G401.6 (cell line): ENCODE data around the gene CALHM1.
A peak's percentile ranks its signal among the peaks of the same experiment; 100 is the strongest.
"Not testable (repeated sequence)": the region's sequence is repeated elsewhere in the genome, so short reads cannot be mapped to it uniquely, and the experiment has no call there.

Experiments used
- FAIRE-seq: peaks from 2 replicates; lab custom pipeline; 2012; peaks lifted over from hg19 to GRCh38; lab: Jason Lieb, UNC

The CALHM1 gene

DNA sequence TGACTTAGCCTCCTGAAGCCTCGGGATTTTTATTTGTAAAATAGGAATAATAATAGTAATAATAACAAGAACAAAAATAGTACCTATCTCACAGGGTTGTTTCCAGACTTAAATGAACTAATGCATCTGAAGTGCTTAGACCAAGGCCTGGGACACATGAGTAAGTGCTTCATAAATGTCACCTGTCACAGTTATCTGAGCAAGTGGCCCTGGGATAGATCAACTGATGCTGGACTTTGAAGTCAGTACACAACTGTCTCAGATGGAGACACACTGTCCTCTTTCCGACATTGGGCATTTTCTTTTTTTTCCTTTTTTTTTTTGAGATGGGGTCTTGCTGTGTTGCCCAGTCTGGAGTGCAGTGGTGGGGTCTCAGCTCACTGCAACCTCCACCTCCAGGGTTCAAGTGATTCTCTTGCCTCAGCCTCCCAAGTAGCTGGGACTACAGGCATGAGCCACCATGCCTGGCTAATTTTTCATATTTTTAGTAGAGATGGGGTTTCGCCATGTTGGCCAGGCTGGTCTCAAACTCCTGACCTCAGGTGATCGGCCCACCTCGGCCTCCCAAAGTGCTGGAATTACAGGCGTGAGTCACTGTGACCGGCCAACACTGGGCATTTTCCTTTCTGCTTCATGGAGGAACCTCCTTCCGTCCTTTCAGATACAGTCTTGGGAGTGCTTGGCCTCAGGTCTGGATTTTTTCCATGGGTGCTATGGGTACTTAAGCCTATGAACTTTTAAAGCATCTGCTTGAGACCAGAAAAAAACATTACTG lies 28.1 kb upstream of the CALHM1 start:
- not testable (repeated sequence) for FAIRE-seq

DNA sequence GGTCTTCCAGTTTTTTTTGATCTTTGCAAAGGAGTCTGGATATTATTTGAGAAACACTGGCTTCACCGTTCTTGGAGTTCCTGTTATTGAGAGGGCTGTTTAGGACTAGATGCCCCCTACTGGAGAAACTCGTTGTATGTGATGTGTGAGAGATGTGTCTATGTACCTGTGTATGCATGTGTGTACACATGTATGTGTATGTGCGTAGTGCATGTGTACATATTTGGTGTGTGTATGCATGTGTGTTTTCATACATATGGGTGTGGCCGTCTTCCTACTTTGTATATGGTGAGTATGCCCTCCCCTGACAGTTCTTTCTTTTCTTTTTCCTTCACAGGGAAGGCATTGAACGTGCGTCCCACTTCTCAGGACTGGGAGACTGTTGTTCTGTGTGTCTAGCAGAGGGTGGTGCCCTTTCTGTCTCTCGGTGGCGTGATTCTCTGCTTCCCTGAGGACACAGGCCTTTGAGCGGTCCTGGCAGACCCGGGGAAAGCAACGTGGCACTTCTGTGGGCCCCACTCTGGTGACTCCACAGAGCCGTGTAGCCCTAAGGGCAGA lies 23.4 kb upstream of the CALHM1 start:
- peak; percentile 90 for FAIRE-seq

DNA sequence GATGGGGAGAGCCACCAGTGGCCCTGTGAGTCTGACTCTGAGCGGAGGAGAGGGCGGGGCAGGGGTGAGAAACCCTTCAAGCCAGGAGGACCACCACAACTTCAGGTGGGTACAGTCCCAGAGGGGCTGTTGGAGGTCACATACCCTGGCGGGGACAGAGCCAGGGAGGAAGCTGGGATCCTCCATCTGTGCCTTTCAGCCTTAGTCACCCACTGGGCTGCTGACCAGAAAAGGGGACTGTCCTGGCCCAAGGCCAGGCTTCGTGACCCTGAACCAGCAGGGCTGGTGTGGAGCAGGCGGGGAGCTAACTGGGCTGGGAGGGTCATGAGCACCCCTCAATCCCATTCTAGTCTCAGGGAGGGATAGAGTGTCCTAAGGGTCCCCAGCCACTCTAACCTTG lies 21.8 kb upstream of the CALHM1 start:
- no peak for FAIRE-seq

DNA sequence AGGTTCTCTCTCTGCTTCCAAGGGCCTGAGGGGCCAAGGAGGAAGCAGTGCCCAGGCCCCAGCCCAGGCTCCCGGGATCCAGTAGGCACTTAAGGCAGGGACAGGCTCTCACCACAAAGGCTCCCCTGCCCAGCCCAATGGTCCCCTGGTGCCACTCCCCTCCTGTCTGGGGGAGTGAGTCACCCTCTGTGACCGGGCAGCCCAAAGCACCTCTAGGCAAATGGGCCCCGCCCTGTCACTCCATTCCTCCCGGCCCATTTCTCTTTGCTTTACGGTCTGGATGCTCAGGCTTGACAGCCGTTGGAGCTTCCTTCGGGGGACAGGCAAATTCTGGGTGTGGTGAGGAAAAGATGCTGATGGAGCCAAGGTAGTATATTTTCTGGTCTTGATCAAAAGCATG lies 20.4 kb upstream of the CALHM1 start, which contains the start of gene CALHM3:
TSS of gene CALHM3 (minus strand) at position 106 of the 400 bp plus-strand sequence. CDS start 208 bp downstream, outside the sequence.
- no peak for FAIRE-seq

DNA sequence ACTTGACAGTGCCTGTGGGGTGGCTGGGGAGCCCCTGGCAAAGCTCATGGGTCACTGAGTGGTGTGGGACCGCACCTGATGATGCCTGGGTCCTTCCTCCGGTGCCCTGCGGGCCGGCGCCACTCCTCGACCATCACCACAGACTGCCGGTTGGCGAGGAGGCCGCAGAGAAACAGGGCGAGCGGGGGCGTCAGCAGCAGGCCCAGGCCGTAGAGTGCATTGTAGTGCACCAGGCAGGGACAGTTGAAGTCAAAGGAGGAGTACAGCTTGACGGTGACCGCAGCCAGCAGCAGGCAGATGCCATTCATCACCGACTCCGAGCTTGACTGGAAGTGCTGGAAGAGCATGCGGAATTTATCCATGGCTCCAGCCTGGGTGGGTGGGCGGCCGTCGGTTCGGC lies 20.0 kb upstream of the CALHM1 start:
- FAIRE-seq = no peak

DNA sequence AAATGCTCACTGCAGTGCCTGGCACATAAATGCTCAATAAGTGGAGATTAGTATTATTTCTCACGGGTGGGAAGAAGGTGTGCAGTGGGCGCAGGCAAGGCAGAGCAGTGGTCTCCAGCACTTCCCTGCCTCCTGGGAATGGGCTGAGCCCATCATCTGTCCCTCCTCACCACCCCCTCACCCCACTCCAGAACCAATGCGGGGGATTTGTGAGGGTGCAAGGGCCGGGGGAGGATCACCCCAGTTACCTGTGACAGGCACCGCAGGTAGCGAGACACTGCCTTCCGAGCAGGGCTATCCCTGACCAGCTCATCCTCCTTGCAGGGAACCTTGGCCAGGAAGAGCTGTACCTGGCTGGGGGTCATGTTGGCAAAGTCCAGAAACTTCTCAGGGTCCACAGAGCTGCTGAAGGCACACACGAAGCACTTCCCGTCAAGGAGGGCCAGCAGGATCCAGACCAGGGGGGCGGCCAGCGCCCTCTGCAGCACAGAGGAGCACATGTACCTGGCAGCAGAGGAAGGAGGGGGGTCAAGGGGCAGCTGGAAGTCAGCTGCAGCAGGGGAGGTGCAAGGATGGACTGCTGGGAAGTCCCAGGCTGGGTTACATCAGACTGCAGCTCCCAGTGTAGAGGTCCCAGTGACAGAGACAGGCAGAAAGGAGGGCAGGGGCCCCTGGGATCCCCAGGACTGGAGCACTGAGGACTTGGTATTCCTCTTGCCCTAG lies 17.5 kb upstream of the CALHM1 start:
- no peak for FAIRE-seq

DNA sequence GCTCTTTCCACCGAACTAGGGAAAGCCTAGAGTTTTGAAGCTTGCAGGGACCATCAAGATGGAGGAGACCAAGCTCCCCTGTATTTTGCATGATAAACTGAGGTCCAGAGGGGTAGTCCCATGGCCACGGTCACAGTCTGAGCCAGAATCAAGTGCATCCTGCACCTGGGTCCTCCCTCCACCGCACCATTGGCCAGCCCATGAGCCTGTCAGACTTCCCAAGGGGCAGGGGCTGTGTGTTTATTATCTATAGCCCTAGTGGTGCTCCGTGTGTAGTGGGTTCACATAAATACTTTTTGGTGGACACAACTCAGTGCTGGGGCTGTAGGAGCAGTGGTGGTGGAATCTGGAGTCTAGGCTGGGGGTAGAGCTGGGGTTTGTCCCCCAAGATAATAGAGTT lies 16.7 kb upstream of the CALHM1 start:
- FAIRE-seq = no peak

DNA sequence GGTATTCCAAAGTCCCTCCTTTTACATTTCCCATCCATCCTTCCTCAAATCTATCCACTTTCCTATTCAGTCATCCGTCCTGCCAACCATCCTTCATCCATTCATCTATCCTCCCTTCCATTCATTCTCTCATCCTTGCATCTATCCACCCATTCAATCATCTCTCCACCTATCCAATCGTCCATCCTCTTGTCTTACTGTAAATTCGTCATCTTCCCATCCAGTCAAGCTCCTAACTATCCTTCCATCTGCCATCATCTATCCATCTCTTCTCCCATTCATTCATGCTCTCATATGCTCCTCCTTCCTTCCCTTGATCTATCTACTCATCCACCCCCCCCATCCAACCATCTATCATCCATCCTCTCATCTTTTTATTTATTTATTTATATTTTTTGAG lies 15.4 kb upstream of the CALHM1 start:
- FAIRE-seq = no peak

DNA sequence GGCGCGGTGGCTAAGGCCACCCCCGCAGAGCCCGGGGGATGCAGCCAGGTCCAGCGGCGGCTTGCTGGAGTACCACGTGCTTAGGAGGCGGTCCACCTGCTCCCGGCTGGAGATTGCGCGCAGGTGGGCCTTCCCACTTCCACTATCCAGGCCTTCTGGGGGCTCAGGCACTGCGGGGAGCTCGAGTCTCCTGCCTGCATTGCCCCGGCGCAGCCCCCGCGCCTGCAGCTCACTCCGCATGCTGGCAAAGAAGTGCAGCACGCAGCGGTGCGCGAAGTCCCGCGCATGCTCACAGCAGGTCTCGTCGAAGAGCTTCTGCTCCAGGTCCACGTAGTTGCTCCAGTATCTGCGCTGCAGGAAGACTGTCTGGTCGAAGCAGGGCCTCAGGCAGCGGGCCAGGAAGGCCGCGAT lies 14.6 kb upstream of the CALHM1 start:
- no peak for FAIRE-seq

DNA sequence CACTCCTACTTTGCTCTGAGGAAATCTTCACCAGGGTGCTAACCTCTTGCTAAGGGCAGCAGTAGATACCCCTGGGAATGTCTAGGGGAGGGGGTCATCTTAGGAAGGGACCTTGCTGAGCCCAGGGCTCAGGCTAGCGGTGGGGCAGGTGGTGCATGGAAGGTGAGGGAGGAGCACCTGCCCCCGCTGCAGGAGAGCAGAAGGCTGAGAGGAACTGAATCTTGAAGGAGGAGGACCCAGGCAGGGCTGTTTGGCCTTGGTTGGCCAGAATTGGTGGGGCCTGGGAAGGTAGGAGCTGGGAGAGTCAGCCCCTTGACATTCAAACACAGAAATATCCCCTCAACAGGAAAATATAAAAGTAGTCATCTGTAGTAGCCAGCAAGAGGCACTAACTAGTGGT lies 13.3 kb upstream of the CALHM1 start:
- no peak for FAIRE-seq

DNA sequence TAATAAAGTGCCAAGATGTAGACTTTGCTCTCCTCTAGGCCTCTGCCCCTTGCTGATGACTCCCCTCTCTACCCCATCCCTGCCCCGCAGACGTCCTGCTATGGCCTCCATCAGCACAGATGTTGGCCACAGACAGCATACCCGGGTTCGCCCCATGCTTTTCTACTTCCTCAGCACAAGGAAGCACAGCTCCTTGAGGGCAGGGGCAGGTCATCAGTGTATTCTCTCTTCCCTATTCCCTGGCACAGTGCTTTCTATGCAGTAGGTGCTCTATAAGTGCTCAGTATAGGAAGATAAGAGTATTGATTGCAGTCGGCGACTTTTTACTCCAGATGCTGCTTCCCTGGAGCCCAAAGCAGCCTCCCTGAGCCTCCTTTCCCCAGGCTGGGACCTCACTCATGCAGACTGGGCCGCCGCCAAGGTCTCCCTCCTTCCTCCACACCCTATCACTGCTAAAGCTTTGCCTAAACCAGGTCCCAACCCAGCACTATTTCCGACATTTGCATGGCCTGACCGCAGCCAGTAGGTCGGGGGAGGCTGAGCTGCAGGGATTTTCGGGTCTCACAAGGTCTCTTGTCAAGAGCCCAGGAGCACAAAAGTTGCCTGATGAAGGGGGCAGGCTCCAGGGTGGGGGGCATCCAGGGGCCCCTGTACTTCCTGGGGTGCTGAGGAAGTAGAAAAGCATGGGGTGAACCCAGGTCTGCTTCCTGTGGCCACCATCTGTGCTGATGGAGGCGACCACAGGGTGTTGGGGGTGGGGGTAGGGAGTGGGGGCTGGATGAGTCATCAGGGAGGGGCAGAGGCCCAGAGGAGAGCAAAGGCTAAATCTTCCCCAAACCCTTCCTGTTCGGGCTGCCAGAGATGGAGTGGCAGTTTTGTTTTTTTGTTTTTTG lies 12.3 kb upstream of the CALHM1 start:
- FAIRE-seq = no peak

DNA sequence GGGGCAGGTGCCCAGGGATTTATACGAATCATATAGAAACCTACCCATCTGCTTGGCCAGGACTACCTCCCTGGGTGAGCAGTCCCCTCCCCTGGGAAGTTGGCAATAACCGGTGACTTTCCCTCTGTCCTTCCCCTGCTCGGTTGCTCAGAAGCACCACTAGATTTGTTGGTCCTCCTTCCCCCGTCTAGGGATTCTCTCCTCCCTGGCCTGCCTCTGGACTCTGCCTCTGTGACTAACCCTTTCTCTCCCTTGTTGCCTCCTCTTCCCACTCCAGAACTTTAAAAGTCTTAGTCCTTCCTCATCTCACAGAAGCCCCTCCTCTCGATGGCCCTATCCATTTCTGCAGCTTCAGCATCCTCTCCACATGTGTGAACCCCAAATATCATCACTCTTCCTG lies 10.5 kb upstream of the CALHM1 start:
- FAIRE-seq = no peak

DNA sequence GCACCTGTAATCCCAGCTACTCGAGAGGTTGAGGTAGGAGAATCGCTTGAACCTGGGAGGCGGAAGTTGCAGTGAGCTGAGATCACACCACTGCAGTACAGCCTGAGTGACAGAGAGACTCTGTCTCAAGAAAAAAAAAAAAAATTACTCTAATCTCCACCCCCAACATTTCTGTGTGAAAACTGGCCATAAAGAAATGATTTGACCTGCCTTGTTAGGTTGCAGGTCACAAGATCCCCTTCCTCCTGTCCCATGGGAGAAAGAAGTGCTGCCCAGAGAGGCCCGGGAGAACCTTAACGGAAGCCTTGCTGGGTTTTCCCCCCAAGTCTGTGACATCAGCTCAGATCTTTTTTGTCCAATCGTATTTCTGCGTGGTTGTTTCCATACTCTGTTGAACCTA lies 8.7 kb upstream of the CALHM1 start:
- no peak for FAIRE-seq

DNA sequence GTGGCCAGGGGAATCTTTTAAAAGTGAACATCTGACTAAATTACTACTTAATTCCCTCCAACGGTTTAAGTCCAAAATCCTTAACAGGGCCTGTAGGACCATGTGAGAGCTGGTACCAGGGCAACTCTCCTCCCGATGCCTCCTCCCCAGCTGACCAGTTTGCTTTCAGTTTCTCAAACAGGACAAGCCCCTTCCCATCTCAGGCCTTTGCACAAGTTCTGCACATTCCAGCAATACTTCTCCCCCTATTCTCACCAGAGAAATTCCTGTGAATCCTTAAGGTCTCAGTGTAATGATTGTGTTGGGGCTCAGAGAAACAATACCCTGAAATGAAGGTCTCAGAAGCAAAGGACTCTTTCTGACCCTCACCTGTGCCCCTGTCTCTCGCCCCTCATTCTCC lies 8.0 kb upstream of the CALHM1 start:
- FAIRE-seq = no peak

DNA sequence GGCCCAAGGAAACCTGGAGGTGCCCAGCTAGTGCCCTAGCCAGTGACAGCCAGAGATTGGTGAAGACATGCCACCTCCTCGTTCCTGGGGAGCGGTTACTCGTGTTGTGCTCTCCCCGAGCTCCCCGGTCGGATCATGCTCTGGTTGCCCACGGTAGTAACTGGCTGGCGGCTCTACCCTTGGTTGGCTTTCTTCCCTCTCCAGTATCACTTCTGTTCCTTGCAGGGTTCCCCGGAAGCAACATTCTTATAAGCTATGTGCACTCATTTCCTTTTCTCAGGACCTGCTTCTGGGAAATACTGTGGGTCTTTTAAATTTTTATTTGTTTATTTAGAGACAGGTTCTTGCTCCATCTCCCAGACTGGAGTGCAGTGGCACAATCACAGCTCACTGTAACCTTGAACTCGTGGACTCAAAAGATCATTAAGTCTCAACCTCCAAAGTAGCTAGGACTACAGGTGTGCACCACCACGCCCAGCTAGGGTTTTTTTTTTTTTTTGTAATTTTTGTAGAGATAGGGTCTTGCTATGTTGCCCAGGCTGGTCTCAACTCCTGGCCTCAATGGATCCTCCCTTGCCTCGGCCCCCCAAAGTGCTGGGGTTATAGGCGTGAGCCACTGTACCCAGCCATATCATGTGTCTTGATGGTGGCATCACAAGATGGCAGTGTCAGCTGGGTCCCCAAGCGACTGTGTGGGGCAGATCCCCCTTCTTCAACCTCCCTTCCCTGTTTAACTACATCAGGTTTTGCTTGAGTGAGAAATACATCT lies 6.9 kb upstream of the CALHM1 start:
- no peak for FAIRE-seq

DNA sequence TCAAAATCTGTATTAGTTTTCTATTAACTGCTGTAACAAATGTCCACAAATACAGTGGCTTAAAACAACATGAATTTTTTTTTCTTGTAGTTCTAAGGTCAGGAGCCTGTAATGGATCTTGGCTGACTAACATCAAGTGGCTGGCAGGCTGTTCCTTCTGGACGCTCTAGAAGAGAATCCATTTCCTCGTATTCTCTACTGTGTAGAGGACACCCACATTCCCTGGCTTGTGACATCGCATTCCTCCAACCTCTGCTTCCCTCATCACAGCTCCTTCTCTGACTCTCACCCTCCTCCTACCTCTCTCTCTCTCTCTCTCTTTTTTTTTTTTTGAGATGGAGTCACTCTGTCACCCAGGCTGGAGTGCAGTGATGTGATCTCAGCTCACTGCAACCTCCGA lies 4.8 kb upstream of the CALHM1 start:
- FAIRE-seq = no peak

DNA sequence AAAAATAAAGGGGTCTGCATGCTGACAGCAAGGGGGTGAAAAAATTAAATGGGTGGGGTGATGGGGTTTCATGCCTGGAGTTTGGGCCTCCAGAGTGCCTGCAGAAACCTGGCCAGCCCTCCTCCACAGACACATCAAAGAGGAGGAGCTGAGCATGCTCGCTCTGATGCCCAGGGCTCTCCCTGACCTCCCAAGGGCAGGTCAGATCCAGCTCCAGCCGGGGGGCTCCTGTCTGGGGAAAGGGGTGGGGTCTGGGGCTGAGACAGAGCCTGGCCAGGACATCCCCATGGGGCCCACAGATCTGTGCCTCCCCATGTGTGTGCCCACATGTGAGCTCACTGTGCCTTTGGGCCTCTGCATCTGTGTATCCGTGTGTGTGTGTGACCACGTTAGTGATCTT lies 915 bp upstream of the CALHM1 start:
- no peak for FAIRE-seq

DNA sequence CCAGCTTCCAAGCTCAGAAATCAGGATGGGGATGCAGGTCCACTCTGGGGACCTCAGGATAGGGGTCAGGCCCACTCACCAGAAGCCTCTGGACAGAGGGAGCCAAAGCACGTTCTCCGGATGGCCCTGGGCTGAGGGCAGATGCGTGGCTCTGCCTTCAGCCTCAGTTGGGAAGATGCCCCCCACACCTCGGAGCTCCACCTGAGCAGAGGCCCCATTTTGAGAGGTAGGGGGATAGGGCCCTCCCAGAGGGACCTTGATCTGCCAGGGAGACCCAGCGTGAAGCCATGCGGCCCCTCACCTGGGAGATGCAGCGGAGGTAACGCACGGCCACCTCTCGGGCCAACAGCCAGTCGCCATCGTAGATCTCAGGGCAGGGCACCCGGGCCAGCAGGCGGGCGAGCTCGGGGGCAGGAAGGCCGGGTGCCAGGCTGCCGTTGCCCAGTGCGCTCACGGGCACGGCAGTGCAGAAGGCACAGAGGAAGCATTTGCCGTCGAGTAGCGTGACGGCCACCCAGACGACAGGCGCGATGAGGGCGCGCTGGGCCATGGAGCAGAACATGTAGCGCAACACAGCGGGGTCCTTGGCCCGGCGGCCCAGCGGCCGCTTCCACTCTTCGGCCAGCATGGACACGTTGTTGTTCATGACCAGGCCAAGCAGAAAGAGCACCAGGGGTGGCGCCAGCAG lies 660 bp downstream of the CALHM1 start:
- FAIRE-seq = no peak

DNA sequence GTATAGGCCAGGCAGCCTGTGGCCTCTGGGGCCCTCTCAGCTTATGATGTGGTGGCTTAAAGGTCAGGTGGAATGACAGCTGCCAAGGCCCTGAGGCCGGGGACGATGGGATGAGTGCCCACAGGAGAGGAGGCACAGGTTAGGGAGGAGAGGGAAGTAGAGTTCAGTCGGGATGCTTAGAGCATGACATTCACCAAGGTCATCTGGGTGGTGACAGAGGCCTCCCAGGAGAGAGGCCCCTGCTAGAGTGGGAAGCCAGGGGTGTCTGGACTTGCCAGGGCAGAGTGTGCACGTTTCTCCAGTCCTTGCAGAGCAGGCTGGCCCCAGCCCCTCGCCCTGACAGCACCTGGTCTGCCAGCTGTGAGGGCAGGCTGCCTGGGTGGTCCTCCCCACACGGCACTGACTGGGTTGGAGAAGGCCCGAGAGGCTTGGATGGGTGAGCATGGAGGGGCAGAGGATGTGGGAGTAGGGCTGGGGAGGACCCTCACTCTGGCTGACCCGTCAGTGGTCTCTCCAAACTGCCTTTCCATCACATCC lies 1.5 kb downstream of the CALHM1 start:
- no peak for FAIRE-seq

DNA sequence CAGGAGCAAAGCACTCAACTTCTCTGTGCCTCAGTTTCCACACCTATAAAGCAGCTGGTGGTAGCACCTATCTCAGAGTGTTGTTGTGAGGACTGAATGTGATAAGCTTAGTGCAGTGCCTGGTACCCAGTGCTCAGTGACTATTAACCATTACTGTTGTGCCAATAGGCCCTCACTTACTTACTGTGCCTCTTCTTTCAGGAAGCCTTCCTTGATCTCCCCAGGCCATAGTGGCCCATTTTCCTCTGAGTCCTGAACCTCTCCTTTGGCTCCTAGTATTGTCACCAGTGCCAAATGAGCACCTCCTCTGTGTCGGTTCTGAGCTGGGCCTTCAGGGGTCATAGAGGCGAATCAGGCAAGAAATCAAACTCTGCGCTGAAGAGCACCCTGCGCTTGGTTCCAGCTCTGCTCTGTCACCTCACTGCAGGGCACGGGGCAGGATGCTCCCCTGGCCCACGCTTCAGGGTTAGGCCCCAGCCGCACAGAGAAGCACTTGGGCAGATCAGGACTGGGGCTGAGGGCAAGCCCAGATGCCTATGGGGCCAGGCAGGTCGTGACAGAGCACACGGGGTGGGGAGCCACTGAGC lies 2.5 kb downstream of the CALHM1 start:
- no peak for FAIRE-seq
